SK-N-SH (cell line): ENCODE measurements around the gene KIAA0319L. TPM values are rescaled to one million over a fixed set of nuclear protein-coding genes. Genes with fewer than 3 reads are reported as not detected.
A peak's percentile ranks its signal among the peaks of the same experiment; 100 is the strongest.

Experiments used
- CTCF ChIA-PET: fragments of 300-600, 350-600 bp; formaldehyde crosslinking; extraction: SDS; loops from one replicate; lab custom pipeline; 2021; lab: Yijun Ruan, JAX
- POLR2A ChIA-PET: fragments of 350-600 bp; sonication (Branson Sonifier 250); formaldehyde crosslinking; extraction: SDS; loops from one replicate; lab custom pipeline; 2020; ENCODE audit warnings: antibody characterized with exemption, inconsistent platforms; lab: Yijun Ruan, JAX
- DNase-seq: peaks from one replicate; pipeline ENCODE4 v3.0.0; 2012
- H2AFZ ChIP-seq: fragments of 200-600 bp; sonication (generic); 2 replicates; pipeline ENCODE4 v1.8.1; 2016; ENCODE audit warnings: antibody characterized with exemption, mild to moderate bottlenecking, low read depth
- H3F3A ChIP-seq: fragments of 200-600 bp; sonication (generic); replicated peaks from 2 replicates; pipeline ENCODE3; 2016; ENCODE audit warnings: antibody characterized with exemption, mild to moderate bottlenecking; ENCODE audit not compliant: insufficient read depth
- H3K27ac ChIP-seq, 2 experiments: fragments of 200-500 bp in 1 of 2; fragments of 200-600 bp in 1 of 2; sonication (Bioruptor generic) in 1 of 2; sonication (generic), shearing (Covaris generic) in 1 of 2; 2 replicates each; pipeline versions ENCODE4 v1.5.1 to v1.6.1; 2014 to 2016; ENCODE audit warnings: low read depth in 2 of 2, inconsistent platforms in 1 of 2, low read length in 1 of 2, mild to moderate bottlenecking in 1 of 2, mixed read lengths in 1 of 2
- H3K27me3 ChIP-seq: fragments of 200-600 bp; sonication (generic), shearing (Covaris generic); 2 replicates; pipeline ENCODE4 v1.6.1; 2016; ENCODE audit warnings: mixed run types; ENCODE audit not compliant: insufficient read depth
- H3K36me3 ChIP-seq, 2 experiments: fragments of 200-500 bp in 1 of 2; fragments of 200-600 bp in 1 of 2; sonication (Bioruptor generic) in 1 of 2; sonication (generic) in 1 of 2; replicated peaks in 1 of 2; 2 replicates each; pipeline versions ENCODE3 to v1.5.1; 2014 to 2016; ENCODE audit warnings: low read length in 1 of 2, mild to moderate bottlenecking in 1 of 2; ENCODE audit not compliant: insufficient read depth in 2 of 2, control insufficient read depth in 1 of 2
- H3K4me1 ChIP-seq, 2 experiments: fragments of 200-500 bp in 1 of 2; fragments of 200-600 bp in 1 of 2; sonication (Bioruptor generic) in 1 of 2; sonication (generic), shearing (Covaris generic) in 1 of 2; 2 replicates each; pipeline versions ENCODE4 v1.5.1 to v1.6.1; 2014 to 2016; ENCODE audit warnings: low read depth in 1 of 2, low read length in 1 of 2, mixed run types in 1 of 2; ENCODE audit not compliant: insufficient read depth in 2 of 2, control insufficient read depth in 1 of 2
- H3K4me2 ChIP-seq: fragments of 200-600 bp; sonication (generic), shearing (Covaris generic); 2 replicates; pipeline ENCODE4 v1.6.1; 2017; ENCODE audit warnings: mixed run types
- H3K4me3 ChIP-seq, 2 experiments: fragments of 200-500 bp in 1 of 2; fragments of 200-600 bp in 1 of 2; sonication (Bioruptor generic) in 1 of 2; sonication (generic), shearing (Covaris generic) in 1 of 2; 2 replicates each; pipeline versions ENCODE4 v1.5.1 to v1.8.1; 2014 to 2016; ENCODE audit warnings: low read depth in 2 of 2, inconsistent platforms in 1 of 2, low read length in 1 of 2, mild to moderate bottlenecking in 1 of 2, mixed read lengths in 1 of 2, moderate library complexity in 1 of 2
- H3K79me2 ChIP-seq: fragments of 200-600 bp; sonication (generic); 2 replicates; pipeline ENCODE4 v1.8.1; 2017; ENCODE audit warnings: mild to moderate bottlenecking; ENCODE audit not compliant: insufficient read depth
- H3K9ac ChIP-seq: fragments of 200-600 bp; sonication (generic); 2 replicates; pipeline ENCODE4 v1.6.1; 2017; ENCODE audit warnings: mixed run types
- H3K9me2 ChIP-seq: fragments of 200-600 bp; sonication (generic); 2 replicates; pipeline ENCODE4 v1.6.1; 2017; ENCODE audit warnings: mixed run types
- H3K9me3 ChIP-seq: fragments of 200-600 bp; sonication (generic); 2 replicates; pipeline ENCODE4 v1.6.1; 2017; ENCODE audit warnings: mixed run types, mild to moderate bottlenecking, moderate library complexity
- H4K20me1 ChIP-seq: fragments of 200-600 bp; sonication (generic); 2 replicates; pipeline ENCODE4 v1.6.1; 2017; ENCODE audit warnings: mild to moderate bottlenecking, mixed run types; ENCODE audit not compliant: insufficient read depth
- CHD2 ChIP-seq: fragments of 150-350 bp; IDR thresholded peaks from 2 replicates; pipeline ENCODE4 v1.6.1; 2018; ENCODE audit warnings: low read length; ENCODE audit not compliant: partially characterized antibody
- ELF1 ChIP-seq: IDR thresholded peaks from 2 replicates; pipeline ENCODE4 v1.4.0; 2012
- EP300 ChIP-seq, 2 experiments: IDR thresholded peaks; 2 replicates each; pipeline versions ENCODE4 v1.4.0 to v1.6.1; 2012; ENCODE audit warnings: borderline replicate concordance in 1 of 2, low read depth in 1 of 2, low read length in 1 of 2
- EZH2phosphoT487 ChIP-seq: fragments of 200-600 bp; sonication (generic); IDR thresholded peaks from 2 replicates; pipeline ENCODE4 v1.6.1; 2017; ENCODE audit warnings: low read depth, mixed run types, mild to moderate bottlenecking, antibody characterized with exemption, moderate library complexity, borderline replicate concordance
- FOSL2 ChIP-seq: IDR thresholded peaks from 2 replicates; pipeline ENCODE4 v1.4.0; 2012; ENCODE audit warnings: low read depth, mild to moderate bottlenecking, moderate library complexity, borderline replicate concordance
- GATA2 ChIP-seq: sonication (generic); formaldehyde crosslinking; IDR thresholded peaks from 2 replicates; pipeline ENCODE4 v1.5.0; 2020; ENCODE audit warnings: mild to moderate bottlenecking, missing genetic modification reagents
- IRF3 ChIP-seq: fragments of 150-350 bp; IDR thresholded peaks from 2 replicates; pipeline ENCODE4 v1.6.1; 2016; ENCODE audit warnings: mild to moderate bottlenecking, low read depth, low read length
- JUND ChIP-seq: IDR thresholded peaks from 2 replicates; pipeline ENCODE4 v1.4.0; 2012
- MAX ChIP-seq: IDR thresholded peaks from 2 replicates; pipeline ENCODE4 v1.4.0; 2012; ENCODE audit warnings: low read depth
- MEF2A ChIP-seq: IDR thresholded peaks from 2 replicates; pipeline ENCODE4 v1.4.0; 2012; ENCODE audit warnings: low read depth, borderline replicate concordance
- NRF1 ChIP-seq: IDR thresholded peaks from 2 replicates; pipeline ENCODE4 v1.6.1; 2012; ENCODE audit warnings: low read depth, mild to moderate bottlenecking, low read length
- RAD21 ChIP-seq: IDR thresholded peaks from 2 replicates; pipeline ENCODE4 v1.6.1; 2012; ENCODE audit warnings: mild to moderate bottlenecking, low read length
- SIN3A ChIP-seq: IDR thresholded peaks from 2 replicates; pipeline ENCODE4 v1.6.1; 2012; ENCODE audit warnings: low read depth, mild to moderate bottlenecking, low read length, moderate library complexity, borderline replicate concordance
- SMC3 ChIP-seq: IDR thresholded peaks from 2 replicates; pipeline ENCODE4 v1.6.1; 2012; ENCODE audit warnings: low read depth, low read length, improper control_type of control experiment
- TAF1 ChIP-seq: IDR thresholded peaks from 2 replicates; pipeline ENCODE4 v1.6.1; 2012; ENCODE audit warnings: low read depth, mild to moderate bottlenecking, low read length, moderate library complexity, borderline replicate concordance
- TCF12 ChIP-seq: IDR thresholded peaks from 2 replicates; pipeline ENCODE4 v1.4.0; 2012
- TEAD4 ChIP-seq: IDR thresholded peaks from 2 replicates; pipeline ENCODE4 v1.4.0; 2012; ENCODE audit warnings: mild to moderate bottlenecking, borderline replicate concordance; ENCODE audit not compliant: insufficient read depth
- USF2 ChIP-seq: fragments of 150-350 bp; IDR thresholded peaks from 2 replicates; pipeline ENCODE4 v1.6.1; 2017; ENCODE audit warnings: antibody characterized with exemption, low read length, low read depth, borderline replicate concordance
- WGBS: methylation state at CpG from one replicate; pipeline ENCODE4 v1.1.6; 2017; ENCODE audit warnings: low lambda C conversion rate; 5-methylcytosine and 5-hydroxymethylcytosine counted together
- polyA plus RNA-seq, 3 experiments: library from polyadenylated mRNA; depleted of rRNA; stranded (reverse); fragments of >200 nt; gene quantifications; 2 replicates each; pipeline ENCODE4 v1.2.3, GENCODE V29; 2012

KIAA0319L gene
- polyA plus RNA-seq, 1 of the 3 experiments (the other 2 are of a cell fraction), result 51.9 TPM

GRCh38 chr1:35537806-35538205 is 19.4 kb downstream of the KIAA0319L start:
- H3K9ac ChIP-seq, result no peak overlapping the region
- no peak overlapping the region for H3K4me3 ChIP-seq
- peak overlapping the region in 1 of 2 experiments; percentile 74; a peak in 1 of 4 replicates for H3K27ac ChIP-seq
- WGBS, result 90% methylated on average over 1 of the region's 1 CpG
- H3F3A ChIP-seq, result peaks cover 25% of the 10 kb centered on the region
- peaks cover 70% of the 10 kb centered on the region for H3K79me2 ChIP-seq
- DNase-seq, result no peak
- TF ChIP-seq RAD21, result no peak
- TF ChIP-seq IRF3, result no peak
- TF ChIP-seq TEAD4, result no peak
- TF ChIP-seq TAF1, result no peak
- TF ChIP-seq GATA2, result no peak
- no peak for TF ChIP-seq EZH2phosphoT487
- TF ChIP-seq ELF1, result no peak
- TF ChIP-seq CHD2, result no peak
- TF ChIP-seq FOSL2, result no peak
- TF ChIP-seq SIN3A, result no peak
- TF ChIP-seq EP300 (IDR thresholded peaks at IDR 0.05; ENCODE audit: borderline replicate concordance in 1 of 2, low read depth in 1 of 2, low read length in 1 of 2), result no peak
- no peak for TF ChIP-seq SMC3
- TF ChIP-seq USF2, result no peak
- TF ChIP-seq MEF2A, result no peak
- TF ChIP-seq TCF12, result no peak
- TF ChIP-seq NRF1, result no peak
- no peak for TF ChIP-seq JUND
- TF ChIP-seq MAX, result no peak
- H3K4me2 ChIP-seq, result no peak overlapping the region
- peaks cover 9 to 31% of the 10 kb centered on the region in 2 experiments for H3K36me3 ChIP-seq
- CTCF ChIA-PET, result interaction anchor here (0.9 to 1.7 kb wide), 3 partner anchors 20 to 87 kb away, joined by 3 to 6 read pairs (median 3); partner anchors contain the start of genes KIAA0319L and NCDN
- H4K20me1 ChIP-seq, result peaks cover 14% of the 10 kb centered on the region
- no peaks in the 10 kb centered on the region for H3K9me3 ChIP-seq
- H3K4me1 ChIP-seq, result peaks cover 11 to 15% of the 10 kb centered on the region in 2 experiments; a peak in 3 of 4 replicates
- H3K27me3 ChIP-seq, result no peaks in the 10 kb centered on the region
- H3K9me2 ChIP-seq, result no peaks in the 10 kb centered on the region
- H2AFZ ChIP-seq, result no peak overlapping the region
- POLR2A ChIA-PET, result no interaction called here
